HepG2 (cell line): Measurements from ENCODE around the gene TRRAP. TPM values are rescaled to one million over a fixed set of nuclear protein-coding genes. Genes with fewer than 3 reads are reported as not detected.

Experiments
- ATAC-seq: fragments of 200-7000 bp; cut with Tn5 transposase; 3 replicates; pipeline ENCODE4 v1.9.1; 2020; ENCODE audit warnings: mild to moderate bottlenecking, moderate library complexity
- BruUV-seq: library from RNA; stranded (reverse); fragments of 400-500 nt; replicated peaks from 2 replicates; lab custom pipeline; 2021; lab: Mats Ljungman, UMichigan
- CTCF ChIA-PET: fragments of 300-600 bp; formaldehyde crosslinking; extraction: SDS; loops from one replicate; lab custom pipeline; 2021; ENCODE audit warnings: low total read pairs, inconsistent platforms, low intra/inter-chr PET ratio; lab: Yijun Ruan, JAX
- POLR2A ChIA-PET: fragments of 350-600 bp; sonication (Branson Sonifier 250); formaldehyde crosslinking; loops from one replicate; lab custom pipeline; 2020; ENCODE audit warnings: antibody characterized with exemption, inconsistent platforms; lab: Yijun Ruan, JAX
- DNase-seq: peaks from one replicate; pipeline ENCODE4 v3.0.0-alpha.2; 2015; ENCODE audit warnings: low spot score
- FAIRE-seq: peaks from 3 replicates; lab custom pipeline; 2011; peaks lifted over from hg19 to GRCh38; lab: Jason Lieb, UNC
- H2AFZ ChIP-seq: one replicate; pipeline ENCODE4 v1.6.1; 2011; ENCODE audit warnings: low read length, inconsistent platforms
- H3K27ac ChIP-seq: fragments of 300-600 bp; 3 replicates; pipeline ENCODE4 v1.8.0; 2011; ENCODE audit warnings: mixed run types, mild to moderate bottlenecking, mixed read lengths, low read length, inconsistent platforms; ENCODE audit not compliant: insufficient read depth; ENCODE audit errors: extremely low read length
- H3K27me3 ChIP-seq, 2 experiments: fragments of 200-600 bp in 1 of 2; 2 replicates in 1 of 2; 3 replicates in 1 of 2; pipeline versions ENCODE4 v1.6.0 to v1.8.0; 2011; ENCODE audit warnings: low read length in 2 of 2, mild to moderate bottlenecking in 2 of 2, moderate library complexity in 2 of 2, inconsistent platforms in 1 of 2; ENCODE audit not compliant: insufficient read depth in 2 of 2, control insufficient read depth in 1 of 2
- H3K36me3 ChIP-seq, 2 experiments: fragments of 200-600 bp in 1 of 2; replicated peaks in 1 of 2; 2 replicates in 1 of 2; 3 replicates in 1 of 2; pipeline versions ENCODE4 v1.5.1 to v1.8.0; 2011; ENCODE audit warnings: low read length in 2 of 2, inconsistent platforms in 1 of 2; ENCODE audit not compliant: insufficient read depth in 2 of 2, control insufficient read depth in 1 of 2
- H3K4me1 ChIP-seq: 2 replicates; pipeline ENCODE4 v1.5.1; 2012; ENCODE audit warnings: low read length, inconsistent platforms; ENCODE audit not compliant: insufficient read depth
- H3K4me2 ChIP-seq: 2 replicates; pipeline ENCODE4 v1.6.0; 2011; ENCODE audit warnings: low read depth, low read length, inconsistent platforms
- H3K4me3 ChIP-seq, 3 experiments: fragments of 200-600 bp in 1 of 3; sonication (generic), shearing (Covaris generic) in 1 of 3; replicated peaks in 1 of 3; 2 replicates each; pipeline ENCODE4 v1.5.1; 2011 to 2016; ENCODE audit warnings: low read length in 3 of 3, inconsistent platforms in 2 of 3, low read depth in 2 of 3, mild to moderate bottlenecking in 2 of 3, control low read depth in 1 of 3, mixed read lengths in 1 of 3; ENCODE audit not compliant: insufficient read depth in 1 of 3
- H3K79me2 ChIP-seq: one replicate; pipeline ENCODE4 v1.6.1; 2011; ENCODE audit warnings: low read length, inconsistent platforms; ENCODE audit not compliant: insufficient read depth
- H3K9ac ChIP-seq: 2 replicates; pipeline ENCODE4 v1.6.0; 2011; ENCODE audit warnings: mild to moderate bottlenecking, low read depth, low read length, inconsistent platforms; ENCODE audit not compliant: insufficient read depth
- H3K9me3 ChIP-seq: 2 replicates; pipeline ENCODE4 v1.5.1; 2012; ENCODE audit warnings: mild to moderate bottlenecking, low read length
- H4K20me1 ChIP-seq: 2 replicates; pipeline ENCODE4 v1.6.0; 2011; ENCODE audit warnings: inconsistent platforms, mild to moderate bottlenecking, low read length, moderate library complexity; ENCODE audit not compliant: insufficient read depth
- ATF1 ChIP-seq: IDR thresholded peaks from 2 replicates; pipeline ENCODE4 v1.6.1; 2016; ENCODE audit warnings: mild to moderate bottlenecking, control low read depth
- ATF2 ChIP-seq: sonication (generic); formaldehyde crosslinking; IDR thresholded peaks from 2 replicates; pipeline ENCODE4 v1.4.0; 2020; ENCODE audit warnings: missing genetic modification reagents
- CENPBD1 ChIP-seq: sonication (generic); formaldehyde crosslinking; IDR thresholded peaks from 2 replicates; pipeline ENCODE4 v1.8.0; 2022; ENCODE audit warnings: missing genetic modification reagents, low read depth, mild to moderate bottlenecking, borderline replicate concordance
- FOXJ3 ChIP-seq: sonication (generic); formaldehyde crosslinking; IDR thresholded peaks from 2 replicates; pipeline ENCODE4 v1.4.0; 2020; ENCODE audit warnings: missing genetic modification reagents, mild to moderate bottlenecking, borderline replicate concordance
- HNRNPLL ChIP-seq: fragments of 200-400 bp; formaldehyde crosslinking; IDR thresholded peaks from 2 replicates; pipeline ENCODE4 v1.6.1; 2017; ENCODE audit warnings: mild to moderate bottlenecking, low read depth, low read length; ENCODE audit not compliant: poor library complexity, severe bottlenecking
- IRF1 ChIP-seq: sonication (generic); formaldehyde crosslinking; IDR thresholded peaks from 2 replicates; pipeline ENCODE4 v1.4.0; 2020; ENCODE audit warnings: low read depth, mild to moderate bottlenecking, missing genetic modification reagents
- KLF9 ChIP-seq: IDR thresholded peaks from 2 replicates; pipeline ENCODE4 v1.6.1; 2016; ENCODE audit warnings: low read depth
- MAFF ChIP-seq: IDR thresholded peaks from 2 replicates; pipeline ENCODE4 v1.6.1; 2011; ENCODE audit warnings: low read depth, low read length, improper control_type of control experiment
- MLX ChIP-seq: IDR thresholded peaks from 2 replicates; pipeline ENCODE4 v1.6.1; 2016
- NFE2 ChIP-seq: sonication (generic); formaldehyde crosslinking; IDR thresholded peaks from 2 replicates; pipeline ENCODE4 v1.4.0; 2020; ENCODE audit warnings: missing genetic modification reagents
- TEAD2 ChIP-seq: sonication (generic); formaldehyde crosslinking; IDR thresholded peaks from 2 replicates; pipeline ENCODE4 v1.9.0; 2021; ENCODE audit warnings: missing genetic modification reagents
- ZMYM3 ChIP-seq: sonication (generic); formaldehyde crosslinking; IDR thresholded peaks from 2 replicates; pipeline ENCODE4 v1.5.1; 2020; ENCODE audit warnings: mild to moderate bottlenecking, missing genetic modification reagents
- ZNF160 ChIP-seq: sonication (generic); formaldehyde crosslinking; IDR thresholded peaks from 2 replicates; pipeline ENCODE4 v1.8.0; 2022; ENCODE audit warnings: mild to moderate bottlenecking, inconsistent platforms, missing genetic modification reagents
- ZNF562 ChIP-seq: sonication (generic); formaldehyde crosslinking; IDR thresholded peaks from 2 replicates; pipeline ENCODE4 v1.8.0; 2022; ENCODE audit warnings: missing genetic modification reagents, borderline replicate concordance
- ZNF660 ChIP-seq: sonication (generic); formaldehyde crosslinking; IDR thresholded peaks from 2 replicates; pipeline ENCODE4 v1.5.1; 2020; ENCODE audit warnings: mild to moderate bottlenecking, low read depth, missing genetic modification reagents, borderline replicate concordance
- ZNF687 ChIP-seq: sonication (generic); formaldehyde crosslinking; IDR thresholded peaks from 2 replicates; pipeline ENCODE4 v1.5.1; 2020; ENCODE audit warnings: mild to moderate bottlenecking, missing genetic modification reagents, moderate library complexity
- ZNF724P ChIP-seq: sonication (generic); formaldehyde crosslinking; IDR thresholded peaks from 2 replicates; pipeline ENCODE4 v1.8.0; 2022; ENCODE audit warnings: missing genetic modification reagents, borderline replicate concordance
- ZNF777 ChIP-seq: sonication (generic); formaldehyde crosslinking; IDR thresholded peaks from 2 replicates; pipeline ENCODE4 v1.4.0; 2020; ENCODE audit warnings: missing genetic modification reagents
- ZNF883 ChIP-seq: sonication (generic); formaldehyde crosslinking; IDR thresholded peaks from 2 replicates; pipeline ENCODE4 v1.5.1; 2020; ENCODE audit warnings: mild to moderate bottlenecking, missing genetic modification reagents; ENCODE audit errors: not compliant biosample characterization
- WGBS: methylation state at CpG from one replicate; pipeline ENCODE4 v1.1.6; 2017; ENCODE audit warnings: low lambda C conversion rate; 5-methylcytosine and 5-hydroxymethylcytosine counted together
- in situ Hi-C: cut with HindIII; loops from 2 replicates; pipeline ENCODE4 v1.10.0; 2017; ENCODE audit warnings: low pct_unique_long_range_greater_than_20kb; ENCODE audit not compliant: extremely low pct_ligation_motif_present
- intact Hi-C: fragments of 100-400 bp; cut with micrococcal nuclease; formaldehyde crosslinking; loops from one replicate; pipeline ENCODE4 v1.10.0; 2022; ENCODE audit not compliant: unreplicated experiment
- polyA plus RNA-seq, 8 experiments: library from polyadenylated mRNA; depleted of rRNA in 3 of 8; stranded (reverse) in 7 of 8; unstranded in 1 of 8; fragments of >200 nt; fragmentation: Illumina TruSeq in 4 of 8; extraction: Trizol in 4 of 8; gene quantifications; 2 replicates each; pipeline versions ENCODE4 v1.2.1 to v1.2.3, GENCODE V29; 2011 to 2016; ENCODE audit warnings: low read depth in 4 of 8, missing spikeins in 1 of 8, mixed read lengths in 1 of 8; ENCODE audit not compliant: insufficient read depth in 1 of 8
- total RNA-seq, 5 experiments: library from RNA; depleted of rRNA; stranded (reverse); fragments of >200 nt; fragmentation: Illumina TruSeq; extraction: Trizol; gene quantifications; 2 replicates each; pipeline ENCODE4 v1.2.3, GENCODE V29; 2016; ENCODE audit warnings: low read depth in 1 of 5

TRRAP gene
- total and polyA plus RNA-seq, 2 of the 13 experiments (the other 11 are each of a cell fraction or from before 2014, with no cell fraction given) = 8.6 to 10.5 TPM

GRCh38 chr7:99032928-99033327 lies 154.6 kb downstream of the TRRAP start:
- Histone ChIP-seq H4K20me1 (no peaks in the 10 kb centered on the region), H3K9me3 (no peaks in the 10 kb centered on the region), H3K4me2 (no peak overlapping the region), H2AFZ (no peak overlapping the region), H3K4me1 (no peaks in the 10 kb centered on the region), H3K79me2 (no peaks in the 10 kb centered on the region), H3K9ac (no peak overlapping the region), H3K4me3 (no peak overlapping the region), H3K27ac (no peak overlapping the region), H3K36me3 (peaks cover 41 to 85% of the 10 kb centered on the region in 2 experiments), H3K27me3 (no peaks in the 10 kb centered on the region)
- ATAC-seq = no peak
- intact Hi-C loops = no loop called here
- in situ Hi-C loops = no loop called here
- 96% methylated on average over 9 of the region's 15 CpGs for WGBS
- DNase-seq = no peak
- no peak for FAIRE-seq
- CTCF ChIA-PET = no interaction called here
- no TSS peak for BruUV-seq
- POLR2A ChIA-PET = no interaction called here
- no peak for TF ChIP-seq ZNF724P (CRISPR knock-in tag)
- no peak for TF ChIP-seq CENPBD1 (CRISPR knock-in tag)
- TF ChIP-seq FOXJ3 (CRISPR knock-in tag) = no peak
- no peak for TF ChIP-seq ZNF883
- TF ChIP-seq ZNF660 (CRISPR knock-in tag) = no peak
- TF ChIP-seq KLF9 (CRISPR knock-in tag) = no peak
- no peak for TF ChIP-seq ATF2 (CRISPR knock-in tag)
- no peak for TF ChIP-seq ZMYM3
- TF ChIP-seq HNRNPLL = no peak
- TF ChIP-seq IRF1 (CRISPR knock-in tag) = no peak
- no peak for TF ChIP-seq MLX
- no peak for TF ChIP-seq TEAD2 (CRISPR knock-in tag)
- TF ChIP-seq NFE2 (CRISPR knock-in tag) = no peak
- no peak for TF ChIP-seq ZNF777 (CRISPR knock-in tag)
- TF ChIP-seq ATF1 (CRISPR knock-in tag) = no peak
- no peak for TF ChIP-seq ZNF562
- TF ChIP-seq MAFF = no peak
- no peak for TF ChIP-seq ZNF160
- no peak for TF ChIP-seq ZNF687 (CRISPR knock-in tag)
